Body of pancreas (tissue), 4 donors: Measurements from ENCODE around the gene PARP1.

ENCODE experiments used
- POLR2A ChIP-seq, 3 donors: fragments of 450-650 bp; IDR thresholded peaks; one replicate each; pipeline ENCODE4 v1.6.1; 2016; ENCODE audit warnings: antibody characterized with exemption in 3 of 3, mild to moderate bottlenecking in 2 of 3
- TF ChIP-seq, protein P1 (sequence below), 7 experiments: fragments of 450-650 bp in 4 of 7; fragments of 200-600 bp in 3 of 7; sonication (generic) in 3 of 7; IDR thresholded peaks; one replicate each; pipeline ENCODE4 v1.5.1; 2016 to 2019; ENCODE audit warnings: antibody characterized with exemption in 7 of 7

DNA sequence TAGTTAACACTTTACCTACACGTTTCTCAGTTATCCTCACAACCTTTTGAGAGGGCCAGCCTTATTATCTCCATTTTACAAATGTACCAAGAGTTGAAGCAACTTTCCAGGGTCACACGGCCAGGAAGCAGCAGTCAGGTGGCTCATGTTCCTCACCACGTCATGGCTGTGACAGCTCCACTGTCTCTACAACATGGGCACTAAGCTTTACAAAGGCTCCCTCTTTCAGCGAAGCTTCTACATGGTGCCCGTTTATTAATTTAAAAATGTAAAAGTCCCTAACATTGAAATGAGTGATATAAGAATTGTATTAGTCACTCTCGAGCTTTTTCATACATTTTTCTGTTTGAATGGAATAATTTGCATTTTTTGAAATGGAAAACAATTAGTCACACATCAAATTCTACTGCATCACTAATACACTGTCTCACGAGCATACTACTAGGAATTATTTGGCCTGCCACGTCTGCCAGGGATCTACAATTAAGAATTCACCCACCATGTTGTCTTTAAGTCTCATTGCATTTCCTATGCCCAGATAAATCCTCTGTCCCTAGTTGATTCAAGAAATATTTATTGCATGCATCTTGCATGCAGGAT, 70.5 kb downstream of the PARP1 start:
- TF ChIP-seq, protein P1, sequence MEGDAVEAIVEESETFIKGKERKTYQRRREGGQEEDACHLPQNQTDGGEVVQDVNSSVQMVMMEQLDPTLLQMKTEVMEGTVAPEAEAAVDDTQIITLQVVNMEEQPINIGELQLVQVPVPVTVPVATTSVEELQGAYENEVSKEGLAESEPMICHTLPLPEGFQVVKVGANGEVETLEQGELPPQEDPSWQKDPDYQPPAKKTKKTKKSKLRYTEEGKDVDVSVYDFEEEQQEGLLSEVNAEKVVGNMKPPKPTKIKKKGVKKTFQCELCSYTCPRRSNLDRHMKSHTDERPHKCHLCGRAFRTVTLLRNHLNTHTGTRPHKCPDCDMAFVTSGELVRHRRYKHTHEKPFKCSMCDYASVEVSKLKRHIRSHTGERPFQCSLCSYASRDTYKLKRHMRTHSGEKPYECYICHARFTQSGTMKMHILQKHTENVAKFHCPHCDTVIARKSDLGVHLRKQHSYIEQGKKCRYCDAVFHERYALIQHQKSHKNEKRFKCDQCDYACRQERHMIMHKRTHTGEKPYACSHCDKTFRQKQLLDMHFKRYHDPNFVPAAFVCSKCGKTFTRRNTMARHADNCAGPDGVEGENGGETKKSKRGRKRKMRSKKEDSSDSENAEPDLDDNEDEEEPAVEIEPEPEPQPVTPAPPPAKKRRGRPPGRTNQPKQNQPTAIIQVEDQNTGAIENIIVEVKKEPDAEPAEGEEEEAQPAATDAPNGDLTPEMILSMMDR (IDR thresholded peaks at IDR 0.05) = no peak
- TF ChIP-seq POLR2A (IDR thresholded peaks at IDR 0.05) = no peak
